Epidermal melanocyte (primary cell): Measurements from ENCODE around the gene RASIP1.
"Not testable (repeated sequence)": the region's sequence is repeated elsewhere in the genome, so short reads cannot be mapped to it uniquely, and the experiment has no call there.

Experiments used
- DNase-seq: peaks from one replicate; pipeline ENCODE4 v3.0.0; 2011; ENCODE audit warnings: low spot score; ENCODE audit not compliant: insufficient read length

RASIP1 gene

GRCh38 chr19:48740164-48740972 lies at the start of gene RASIP1:
Gene RASIP1 (minus strand): TSS chr19:48740610. CDS start chr19:48740282, 328 bp downstream.
- peak; percentile 5 for DNase-seq

GRCh38 chr19:48787331-48787730 lies 46.9 kb upstream of the RASIP1 start:
- not testable (repeated sequence) for DNase-seq

- DNase-seq, result not testable (repeated sequence)
Observed at GRCh38 chr19:48786422-48786821, 46.0 kb upstream of the RASIP1 start.

GRCh38 chr19:48784527-48784926 lies 44.1 kb upstream of the RASIP1 start:
- no peak for DNase-seq

- no peak for DNase-seq
Observed at GRCh38 chr19:48780631-48781391, 40.4 kb upstream of the RASIP1 start.

GRCh38 chr19:48779636-48780035 lies 39.2 kb upstream of the RASIP1 start:
- no peak for DNase-seq

GRCh38 chr19:48777720-48778119 lies 37.3 kb upstream of the RASIP1 start:
- no peak for DNase-seq

- no peak for DNase-seq
Observed at GRCh38 chr19:48777139-48777538, 36.7 kb upstream of the RASIP1 start.

- no peak for DNase-seq
Observed at GRCh38 chr19:48772503-48772953, 32.1 kb upstream of the RASIP1 start.

GRCh38 chr19:48770734-48771472 lies 30.5 kb upstream of the RASIP1 start:
- no peak for DNase-seq

- no peak for DNase-seq
Observed at GRCh38 chr19:48770266-48770665, 29.9 kb upstream of the RASIP1 start.

GRCh38 chr19:48768994-48769713 lies 28.7 kb upstream of the RASIP1 start:
- DNase-seq, result no peak

- not testable (repeated sequence) for DNase-seq
Observed at GRCh38 chr19:48768171-48768753, 27.9 kb upstream of the RASIP1 start.

- DNase-seq, result not testable (repeated sequence)
Observed at GRCh38 chr19:48765816-48766215, 25.4 kb upstream of the RASIP1 start.

- no peak for DNase-seq
Observed at GRCh38 chr19:48760504-48761205, 20.2 kb upstream of the RASIP1 start.

GRCh38 chr19:48757741-48758144 lies 17.3 kb upstream of the RASIP1 start:
- DNase-seq, result no peak

GRCh38 chr19:48757089-48757675 lies 16.8 kb upstream of the RASIP1 start:
- DNase-seq, result no peak

- DNase-seq, result no peak
Observed at GRCh38 chr19:48756686-48757085, 16.3 kb upstream of the RASIP1 start.

- no peak for DNase-seq
Observed at GRCh38 chr19:48756212-48756611, 15.8 kb upstream of the RASIP1 start.

- DNase-seq, result no peak
Observed at GRCh38 chr19:48755787-48756186, 15.4 kb upstream of the RASIP1 start.
